Measurements from ENCODE around the gene FSIP1.

Gene FSIP1

GRCh38 chr15:39579487-39580116 is 203.0 kb downstream of the FSIP1 start:
- H3K4me2 ChIP-seq (ENCODE audit: low read length): no peak overlapping the region
- no peak overlapping the region for H3K4me3 ChIP-seq (ENCODE audit: low read length)

GRCh38 chr15:39578851-39579486 is 203.7 kb downstream of the FSIP1 start:
- H3K9me3 ChIP-seq (ENCODE audit: control insufficient read depth, insufficient read depth, low read length): no peaks in the 10 kb centered on the region
- no peaks in the 10 kb centered on the region for H4K20me1 ChIP-seq (ENCODE audit: control insufficient read depth, insufficient read depth, low read depth, low read length)
- H3K27ac ChIP-seq (ENCODE audit: low read depth, low read length): no peak overlapping the region
- H3K4me3 ChIP-seq (ENCODE audit: low read length): no peak overlapping the region
- no peaks in the 10 kb centered on the region for H3F3A ChIP-seq (ENCODE audit: control insufficient read depth, insufficient read depth)
- H3K79me2 ChIP-seq (ENCODE audit: control insufficient read depth, low read length): no peaks in the 10 kb centered on the region
- no peaks in the 10 kb centered on the region for H3K4me1 ChIP-seq (ENCODE audit: control insufficient read depth, low read length)
- no peaks in the 10 kb centered on the region for H3K9me2 ChIP-seq (replicated peaks; ENCODE audit: control insufficient read depth, low read length)
- TF ChIP-seq CTCF (IDR thresholded peaks at IDR 0.05; ENCODE audit: low read depth, low read length, poor library complexity, severe bottlenecking): no peak
- no peak for TF ChIP-seq EZH2phosphoT487 (IDR thresholded peaks at IDR 0.05; ENCODE audit: borderline replicate concordance, low read length)
- H3K4me2 ChIP-seq (ENCODE audit: low read length): no peak overlapping the region
- peaks cover 4% of the 10 kb centered on the region for H3K27me3 ChIP-seq (ENCODE audit: control insufficient read depth, low read length)
- no peaks in the 10 kb centered on the region for H3K36me3 ChIP-seq (ENCODE audit: control insufficient read depth, low read length)

More at GRCh38 chr15:39579487-39580116, 203.0 kb downstream of the FSIP1 start:
- no peaks in the 10 kb centered on the region for H4K20me1 ChIP-seq (ENCODE audit: control insufficient read depth, insufficient read depth, low read depth, low read length)
- no peaks in the 10 kb centered on the region for H3K4me1 ChIP-seq (ENCODE audit: control insufficient read depth, low read length)
- no peaks in the 10 kb centered on the region for H3K79me2 ChIP-seq (ENCODE audit: control insufficient read depth, low read length)
- peaks cover 4% of the 10 kb centered on the region for H3K27me3 ChIP-seq (ENCODE audit: control insufficient read depth, low read length)
- H3K9me2 ChIP-seq (replicated peaks; ENCODE audit: control insufficient read depth, low read length): no peaks in the 10 kb centered on the region
- no peak for TF ChIP-seq CTCF (IDR thresholded peaks at IDR 0.05; ENCODE audit: low read depth, low read length, poor library complexity, severe bottlenecking)
- TF ChIP-seq EZH2phosphoT487 (IDR thresholded peaks at IDR 0.05; ENCODE audit: borderline replicate concordance, low read length): no peak
- no peaks in the 10 kb centered on the region for H3K36me3 ChIP-seq (ENCODE audit: control insufficient read depth, low read length)
- H3K27ac ChIP-seq (ENCODE audit: low read depth, low read length): no peak overlapping the region
- H3K9me3 ChIP-seq (ENCODE audit: control insufficient read depth, insufficient read depth, low read length): no peaks in the 10 kb centered on the region
- H3F3A ChIP-seq (ENCODE audit: control insufficient read depth, insufficient read depth): no peaks in the 10 kb centered on the region

GRCh38 chr15:39575180-39575579 is 207.5 kb downstream of the FSIP1 start:
- Histone ChIP-seq H3K4me1 (ENCODE audit: control insufficient read depth, low read length) (no peaks in the 10 kb centered on the region), H3K4me3 (ENCODE audit: low read length) (no peak overlapping the region), H3K27me3 (ENCODE audit: control insufficient read depth, low read length) (peaks cover 4% of the 10 kb centered on the region)

More at GRCh38 chr15:39575180-39575579, 207.5 kb downstream of the FSIP1 start:
- Histone ChIP-seq H4K20me1 (ENCODE audit: control insufficient read depth, insufficient read depth, low read depth, low read length) (no peaks in the 10 kb centered on the region), H3F3A (ENCODE audit: control insufficient read depth, insufficient read depth) (no peaks in the 10 kb centered on the region), H3K27ac (ENCODE audit: low read depth, low read length) (no peak overlapping the region), H3K4me2 (ENCODE audit: low read length) (no peak overlapping the region), H3K36me3 (ENCODE audit: control insufficient read depth, low read length) (no peaks in the 10 kb centered on the region), H3K9me3 (ENCODE audit: control insufficient read depth, insufficient read depth, low read length) (no peaks in the 10 kb centered on the region), H3K9me2 (replicated peaks; ENCODE audit: control insufficient read depth, low read length) (no peaks in the 10 kb centered on the region), H3K79me2 (ENCODE audit: control insufficient read depth, low read length) (no peaks in the 10 kb centered on the region)
- TF ChIP-seq EZH2phosphoT487 (IDR thresholded peaks at IDR 0.05; ENCODE audit: borderline replicate concordance, low read length) (no peak), CTCF (IDR thresholded peaks at IDR 0.05; ENCODE audit: low read depth, low read length, poor library complexity, severe bottlenecking) (no peak)

Measured in DOHH2 (cell line).